ENCODE results near the gene BACH2. TPM values are rescaled to one million over a fixed set of nuclear protein-coding genes. Genes with fewer than 3 reads are reported as not detected.

Gene BACH2
- total and polyA plus RNA-seq, 2 experiments from 2014 or later: 5.4 to 5.6 TPM

GRCh38 chr6:90074161-90074850 lies 222.3 kb downstream of the BACH2 start:
- DNase-seq (ENCODE audit: low read depth in 1 of 2, low spot score in 1 of 2): peak in 1 of 2 donors; percentile 21
- no peaks in the 10 kb centered on the region for H3K9me3 ChIP-seq (ENCODE audit: low read depth)
- H3K36me3 ChIP-seq: no peaks in the 10 kb centered on the region
- no peaks in the 10 kb centered on the region for H3K27me3 ChIP-seq
- no peak overlapping the region for H3K27ac ChIP-seq
- TF ChIP-seq, protein P1, sequence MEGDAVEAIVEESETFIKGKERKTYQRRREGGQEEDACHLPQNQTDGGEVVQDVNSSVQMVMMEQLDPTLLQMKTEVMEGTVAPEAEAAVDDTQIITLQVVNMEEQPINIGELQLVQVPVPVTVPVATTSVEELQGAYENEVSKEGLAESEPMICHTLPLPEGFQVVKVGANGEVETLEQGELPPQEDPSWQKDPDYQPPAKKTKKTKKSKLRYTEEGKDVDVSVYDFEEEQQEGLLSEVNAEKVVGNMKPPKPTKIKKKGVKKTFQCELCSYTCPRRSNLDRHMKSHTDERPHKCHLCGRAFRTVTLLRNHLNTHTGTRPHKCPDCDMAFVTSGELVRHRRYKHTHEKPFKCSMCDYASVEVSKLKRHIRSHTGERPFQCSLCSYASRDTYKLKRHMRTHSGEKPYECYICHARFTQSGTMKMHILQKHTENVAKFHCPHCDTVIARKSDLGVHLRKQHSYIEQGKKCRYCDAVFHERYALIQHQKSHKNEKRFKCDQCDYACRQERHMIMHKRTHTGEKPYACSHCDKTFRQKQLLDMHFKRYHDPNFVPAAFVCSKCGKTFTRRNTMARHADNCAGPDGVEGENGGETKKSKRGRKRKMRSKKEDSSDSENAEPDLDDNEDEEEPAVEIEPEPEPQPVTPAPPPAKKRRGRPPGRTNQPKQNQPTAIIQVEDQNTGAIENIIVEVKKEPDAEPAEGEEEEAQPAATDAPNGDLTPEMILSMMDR (IDR thresholded peaks at IDR 0.05; ENCODE audit: low read depth, low read length): no peak
- peaks cover 9% of the 10 kb centered on the region for H3K4me1 ChIP-seq (ENCODE audit: low read depth)
- no peak overlapping the region for H3K4me3 ChIP-seq

- H3K4me3 ChIP-seq: no peak overlapping the region
- H3K27me3 ChIP-seq: no peaks in the 10 kb centered on the region
- DNase-seq (ENCODE audit: low read depth in 1 of 2, low spot score in 1 of 2): no peak
- TF ChIP-seq, protein P1 (IDR thresholded peaks at IDR 0.05; ENCODE audit: low read depth, low read length): no peak
- no peak overlapping the region for H3K27ac ChIP-seq
- H3K4me1 ChIP-seq (ENCODE audit: low read depth): peaks cover 9% of the 10 kb centered on the region
- H3K36me3 ChIP-seq: no peaks in the 10 kb centered on the region
- H3K9me3 ChIP-seq (ENCODE audit: low read depth): no peaks in the 10 kb centered on the region
Measured at GRCh38 chr6:90072935-90073464, 223.6 kb downstream of the BACH2 start.

DNA sequence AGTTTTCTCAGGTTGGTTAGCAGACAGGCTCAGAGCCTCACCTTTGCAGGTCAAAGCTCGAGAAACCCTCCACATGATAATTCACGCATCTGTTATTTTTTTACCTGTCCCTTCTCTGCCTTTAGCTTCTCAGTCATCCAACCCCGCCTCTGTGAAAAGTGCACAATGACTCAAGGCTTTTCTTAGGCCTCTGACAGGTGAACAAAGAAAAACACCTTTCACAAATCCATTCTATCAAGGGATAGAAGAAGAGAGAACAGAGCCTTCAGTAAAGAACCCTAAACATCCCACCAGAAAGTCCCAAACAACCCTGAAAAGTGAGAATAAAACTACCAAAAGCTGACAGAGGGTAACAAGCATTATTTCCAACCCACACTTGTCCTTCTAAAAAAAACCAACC lies 224.1 kb downstream of the BACH2 start:
- Histone ChIP-seq H3K4me1 (ENCODE audit: low read depth) (peaks cover 9% of the 10 kb centered on the region), H3K27me3 (no peaks in the 10 kb centered on the region), H3K27ac (no peak overlapping the region), H3K9me3 (ENCODE audit: low read depth) (no peaks in the 10 kb centered on the region), H3K36me3 (no peaks in the 10 kb centered on the region), H3K4me3 (no peak overlapping the region)
- TF ChIP-seq, protein P1 (IDR thresholded peaks at IDR 0.05; ENCODE audit: low read depth, low read length): no peak
- no peak for DNase-seq (ENCODE audit: low read depth in 1 of 2, low spot score in 1 of 2)

GRCh38 chr6:90068703-90069523 lies 227.7 kb downstream of the BACH2 start:
- no peak overlapping the region for H3K27ac ChIP-seq
- no peaks in the 10 kb centered on the region for H3K36me3 ChIP-seq
- TF ChIP-seq, protein P1 (IDR thresholded peaks at IDR 0.05; ENCODE audit: low read depth, low read length): no peak
- peak in 1 of 2 donors; percentile 32 for DNase-seq (ENCODE audit: low read depth in 1 of 2, low spot score in 1 of 2)
- H3K27me3 ChIP-seq: no peaks in the 10 kb centered on the region
- H3K4me1 ChIP-seq (ENCODE audit: low read depth): peaks cover 3% of the 10 kb centered on the region
- H3K4me3 ChIP-seq: no peak overlapping the region
- no peaks in the 10 kb centered on the region for H3K9me3 ChIP-seq (ENCODE audit: low read depth)

- Histone ChIP-seq H3K27ac (no peak overlapping the region), H3K9me3 (ENCODE audit: low read depth) (no peaks in the 10 kb centered on the region), H3K4me3 (no peak overlapping the region), H3K36me3 (no peaks in the 10 kb centered on the region), H3K27me3 (no peaks in the 10 kb centered on the region), H3K4me1 (ENCODE audit: low read depth) (no peaks in the 10 kb centered on the region)
- DNase-seq (ENCODE audit: low read depth in 1 of 2, low spot score in 1 of 2): peak in 1 of 2 donors; percentile 77
- TF ChIP-seq, protein P1 (IDR thresholded peaks at IDR 0.05; ENCODE audit: low read depth, low read length): no peak
Measured at GRCh38 chr6:90068264-90068663, 228.4 kb downstream of the BACH2 start.
